SK-N-SH (cell line): ENCODE results near the gene ZSWIM8. TPM values are rescaled to one million over a fixed set of nuclear protein-coding genes. Genes with fewer than 3 reads are reported as not detected.

Experiments used
- CTCF ChIA-PET: fragments of 300-600, 350-600 bp; formaldehyde crosslinking; extraction: SDS; loops from one replicate; lab custom pipeline; 2021; lab: Yijun Ruan, JAX
- POLR2A ChIA-PET: fragments of 350-600 bp; sonication (Branson Sonifier 250); formaldehyde crosslinking; extraction: SDS; loops from one replicate; lab custom pipeline; 2020; ENCODE audit warnings: antibody characterized with exemption, inconsistent platforms; lab: Yijun Ruan, JAX
- DNase-seq: peaks from one replicate; pipeline ENCODE4 v3.0.0; 2012
- H2AFZ ChIP-seq: fragments of 200-600 bp; sonication (generic); 2 replicates; pipeline ENCODE4 v1.8.1; 2016; ENCODE audit warnings: antibody characterized with exemption, mild to moderate bottlenecking, low read depth
- H3F3A ChIP-seq: fragments of 200-600 bp; sonication (generic); replicated peaks from 2 replicates; pipeline ENCODE3; 2016; ENCODE audit warnings: antibody characterized with exemption, mild to moderate bottlenecking; ENCODE audit not compliant: insufficient read depth
- H3K27ac ChIP-seq, 2 experiments: fragments of 200-500 bp in 1 of 2; fragments of 200-600 bp in 1 of 2; sonication (Bioruptor generic) in 1 of 2; sonication (generic), shearing (Covaris generic) in 1 of 2; 2 replicates each; pipeline versions ENCODE4 v1.5.1 to v1.6.1; 2014 to 2016; ENCODE audit warnings: low read depth in 2 of 2, inconsistent platforms in 1 of 2, low read length in 1 of 2, mild to moderate bottlenecking in 1 of 2, mixed read lengths in 1 of 2
- H3K27me3 ChIP-seq: fragments of 200-600 bp; sonication (generic), shearing (Covaris generic); 2 replicates; pipeline ENCODE4 v1.6.1; 2016; ENCODE audit warnings: mixed run types; ENCODE audit not compliant: insufficient read depth
- H3K36me3 ChIP-seq, 2 experiments: fragments of 200-500 bp in 1 of 2; fragments of 200-600 bp in 1 of 2; sonication (Bioruptor generic) in 1 of 2; sonication (generic) in 1 of 2; replicated peaks in 1 of 2; 2 replicates each; pipeline versions ENCODE3 to v1.5.1; 2014 to 2016; ENCODE audit warnings: low read length in 1 of 2, mild to moderate bottlenecking in 1 of 2; ENCODE audit not compliant: insufficient read depth in 2 of 2, control insufficient read depth in 1 of 2
- H3K4me1 ChIP-seq, 2 experiments: fragments of 200-500 bp in 1 of 2; fragments of 200-600 bp in 1 of 2; sonication (Bioruptor generic) in 1 of 2; sonication (generic), shearing (Covaris generic) in 1 of 2; 2 replicates each; pipeline versions ENCODE4 v1.5.1 to v1.6.1; 2014 to 2016; ENCODE audit warnings: low read depth in 1 of 2, low read length in 1 of 2, mixed run types in 1 of 2; ENCODE audit not compliant: insufficient read depth in 2 of 2, control insufficient read depth in 1 of 2
- H3K4me2 ChIP-seq: fragments of 200-600 bp; sonication (generic), shearing (Covaris generic); 2 replicates; pipeline ENCODE4 v1.6.1; 2017; ENCODE audit warnings: mixed run types
- H3K4me3 ChIP-seq, 2 experiments: fragments of 200-500 bp in 1 of 2; fragments of 200-600 bp in 1 of 2; sonication (Bioruptor generic) in 1 of 2; sonication (generic), shearing (Covaris generic) in 1 of 2; 2 replicates each; pipeline versions ENCODE4 v1.5.1 to v1.8.1; 2014 to 2016; ENCODE audit warnings: low read depth in 2 of 2, inconsistent platforms in 1 of 2, low read length in 1 of 2, mild to moderate bottlenecking in 1 of 2, mixed read lengths in 1 of 2, moderate library complexity in 1 of 2
- H3K79me2 ChIP-seq: fragments of 200-600 bp; sonication (generic); 2 replicates; pipeline ENCODE4 v1.8.1; 2017; ENCODE audit warnings: mild to moderate bottlenecking; ENCODE audit not compliant: insufficient read depth
- H3K9ac ChIP-seq: fragments of 200-600 bp; sonication (generic); 2 replicates; pipeline ENCODE4 v1.6.1; 2017; ENCODE audit warnings: mixed run types
- H3K9me2 ChIP-seq: fragments of 200-600 bp; sonication (generic); 2 replicates; pipeline ENCODE4 v1.6.1; 2017; ENCODE audit warnings: mixed run types
- H3K9me3 ChIP-seq: fragments of 200-600 bp; sonication (generic); 2 replicates; pipeline ENCODE4 v1.6.1; 2017; ENCODE audit warnings: mixed run types, mild to moderate bottlenecking, moderate library complexity
- H4K20me1 ChIP-seq: fragments of 200-600 bp; sonication (generic); 2 replicates; pipeline ENCODE4 v1.6.1; 2017; ENCODE audit warnings: mild to moderate bottlenecking, mixed run types; ENCODE audit not compliant: insufficient read depth
- ELF1 ChIP-seq: IDR thresholded peaks from 2 replicates; pipeline ENCODE4 v1.4.0; 2012
- MAX ChIP-seq: IDR thresholded peaks from 2 replicates; pipeline ENCODE4 v1.4.0; 2012; ENCODE audit warnings: low read depth
- MXI1 ChIP-seq: IDR thresholded peaks from 2 replicates; pipeline ENCODE4 v1.6.1; 2012; ENCODE audit warnings: mild to moderate bottlenecking, low read depth, low read length, improper control_type of control experiment
- NFIC ChIP-seq: IDR thresholded peaks from 2 replicates; pipeline ENCODE4 v1.4.0; 2012; ENCODE audit warnings: borderline replicate concordance
- RFX5 ChIP-seq: IDR thresholded peaks from 2 replicates; pipeline ENCODE4 v1.6.1; 2012; ENCODE audit warnings: mild to moderate bottlenecking, improper control_type of control experiment, low read length
- RXRA ChIP-seq: IDR thresholded peaks from 2 replicates; pipeline ENCODE4 v1.4.0; 2012; ENCODE audit warnings: low read depth, mild to moderate bottlenecking, borderline replicate concordance
- SMC3 ChIP-seq: IDR thresholded peaks from 2 replicates; pipeline ENCODE4 v1.6.1; 2012; ENCODE audit warnings: low read depth, low read length, improper control_type of control experiment
- USF1 ChIP-seq: IDR thresholded peaks from 2 replicates; pipeline ENCODE4 v1.4.0; 2012; ENCODE audit warnings: low read depth, borderline replicate concordance
- WGBS: methylation state at CpG from one replicate; pipeline ENCODE4 v1.1.6; 2017; ENCODE audit warnings: low lambda C conversion rate; 5-methylcytosine and 5-hydroxymethylcytosine counted together
- polyA plus RNA-seq, 3 experiments: library from polyadenylated mRNA; depleted of rRNA; stranded (reverse); fragments of >200 nt; gene quantifications; 2 replicates each; pipeline ENCODE4 v1.2.3, GENCODE V29; 2012
- TF ChIP-seq, protein P1 (sequence below): IDR thresholded peaks from 2 replicates; pipeline ENCODE4; 2012

The ZSWIM8 gene
- polyA plus RNA-seq, 1 of the 3 experiments (the other 2 are of a cell fraction), result 97.3 TPM

GRCh38 chr10:73815719-73816030, 30.3 kb downstream of the ZSWIM8 start:
- no peaks in the 10 kb centered on the region for H3K9me3 ChIP-seq
- peaks cover under 1 to 5% of the 10 kb centered on the region in 2 experiments; a peak in 2 of 4 replicates for H3K4me1 ChIP-seq
- DNase-seq, result no peak
- no peak for TF ChIP-seq NFIC
- no peak for TF ChIP-seq USF1
- H3K27ac ChIP-seq, result peak overlapping the region; percentile 69 to 73; a peak in 3 of 4 replicates
- peaks cover 5% of the 10 kb centered on the region; the same call in 1 of the 2 replicates for H3K79me2 ChIP-seq
- H3K4me2 ChIP-seq, result peak overlapping the region; percentile 20; the same call in 1 of the 2 replicates
- CTCF ChIA-PET, result interaction anchor here (0.8 to 2.0 kb wide), 5 partner anchors 27 to 124 kb away, joined by 3 to 6 read pairs (median 4); no protein-coding TSS in a partner anchor
- no peaks in the 10 kb centered on the region for H3K27me3 ChIP-seq
- H3K9ac ChIP-seq, result peak overlapping the region; percentile 26; the same call in 1 of the 2 replicates
- H2AFZ ChIP-seq, result no peak overlapping the region
- peaks cover 34% of the 10 kb centered on the region for H3F3A ChIP-seq
- 0 out of 4 replicates have a peak overlapping the region, but pooled peaks of 1 of the 2 experiments have one; percentile 1 for H3K4me3 ChIP-seq
- peaks cover 5 to 37% of the 10 kb centered on the region in 2 experiments for H3K36me3 ChIP-seq
- no peaks in the 10 kb centered on the region for H3K9me2 ChIP-seq
- POLR2A ChIA-PET, result no interaction called here
- H4K20me1 ChIP-seq, result no peaks in the 10 kb centered on the region

DNA sequence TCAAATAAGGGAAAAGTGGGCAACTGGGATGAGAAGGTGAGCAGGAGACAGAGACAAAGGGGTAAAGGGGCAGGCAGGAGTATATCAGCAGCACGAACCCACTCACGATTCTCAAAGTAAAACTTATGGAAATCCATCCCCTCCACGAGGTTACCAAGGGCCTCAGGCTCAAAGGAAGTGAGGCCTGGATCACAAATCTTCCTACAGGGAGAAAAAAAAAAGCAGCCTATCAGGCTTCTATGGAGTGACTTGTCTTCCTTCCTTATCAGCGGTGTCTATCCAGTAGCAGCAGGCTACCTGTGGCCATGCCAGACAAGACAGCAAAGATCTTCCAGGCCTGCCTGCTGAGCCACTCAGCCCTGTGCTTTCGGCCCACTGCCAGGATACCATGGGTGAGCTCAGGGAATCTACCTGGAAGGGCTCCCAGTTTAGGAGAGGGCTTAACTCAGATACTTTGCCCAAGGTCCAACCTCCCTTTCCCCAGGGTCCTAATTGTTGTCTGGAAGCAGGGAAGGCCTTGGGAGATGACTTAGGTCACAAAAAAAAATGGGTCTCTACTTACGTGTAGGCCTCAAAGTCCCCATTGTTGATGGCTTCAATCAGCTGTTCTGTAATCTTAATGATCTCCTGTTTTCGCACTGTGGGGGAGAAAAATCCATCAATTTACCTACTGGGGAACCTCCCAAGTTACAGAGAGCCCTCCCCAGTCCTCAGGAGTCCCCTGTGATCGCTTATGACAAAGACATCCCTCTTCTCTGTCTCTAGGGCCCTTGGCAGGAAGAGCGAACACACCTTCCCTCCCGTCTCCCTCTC, 31.7 kb downstream of the ZSWIM8 start:
- Histone ChIP-seq H3K4me1 (peaks cover 0 to 5% of the 10 kb centered on the region in 2 experiments; a peak in 2 of 4 replicates), H3K36me3 (peaks cover 10 to 41% of the 10 kb centered on the region in 2 experiments), H3F3A (peaks cover 34% of the 10 kb centered on the region), H3K9me2 (no peaks in the 10 kb centered on the region), H3K4me2 (no peak overlapping the region), H3K9ac (no peak overlapping the region), H3K79me2 (no peaks in the 10 kb centered on the region), H2AFZ (no peak overlapping the region), H4K20me1 (no peaks in the 10 kb centered on the region), H3K4me3 (no peak overlapping the region), H3K9me3 (no peaks in the 10 kb centered on the region), H3K27me3 (no peaks in the 10 kb centered on the region), H3K27ac (peak overlapping the region; percentile 34 to 69)
- TF ChIP-seq MXI1 (no peak), SMC3 (no peak), NFIC (no peak), ELF1 (no peak), RXRA (no peak), RFX5 (no peak), USF1 (no peak), MAX (no peak)
- TF ChIP-seq, protein P1, sequence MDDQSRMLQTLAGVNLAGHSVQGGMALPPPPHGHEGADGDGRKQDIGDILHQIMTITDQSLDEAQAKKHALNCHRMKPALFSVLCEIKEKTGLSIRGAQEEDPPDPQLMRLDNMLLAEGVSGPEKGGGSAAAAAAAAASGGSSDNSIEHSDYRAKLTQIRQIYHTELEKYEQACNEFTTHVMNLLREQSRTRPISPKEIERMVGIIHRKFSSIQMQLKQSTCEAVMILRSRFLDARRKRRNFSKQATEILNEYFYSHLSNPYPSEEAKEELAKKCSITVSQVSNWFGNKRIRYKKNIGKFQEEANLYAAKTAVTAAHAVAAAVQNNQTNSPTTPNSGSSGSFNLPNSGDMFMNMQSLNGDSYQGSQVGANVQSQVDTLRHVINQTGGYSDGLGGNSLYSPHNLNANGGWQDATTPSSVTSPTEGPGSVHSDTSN, result no peak
- 87% methylated on average over 10 of the region's 10 CpGs for WGBS
- POLR2A ChIA-PET, result no interaction called here
- no peak for DNase-seq
- CTCF ChIA-PET, result interaction anchor here (1.0 to 2.0 kb wide), 4 partner anchors 28 to 124 kb away, joined by 3 to 6 read pairs (median 4); no protein-coding TSS in a partner anchor
